ENCODE measurements around the gene GMPS.
"Not testable (repeated sequence)": the region's sequence is repeated elsewhere in the genome, so short reads cannot be mapped to it uniquely, and the experiment has no call there.

The GMPS gene

DNA sequence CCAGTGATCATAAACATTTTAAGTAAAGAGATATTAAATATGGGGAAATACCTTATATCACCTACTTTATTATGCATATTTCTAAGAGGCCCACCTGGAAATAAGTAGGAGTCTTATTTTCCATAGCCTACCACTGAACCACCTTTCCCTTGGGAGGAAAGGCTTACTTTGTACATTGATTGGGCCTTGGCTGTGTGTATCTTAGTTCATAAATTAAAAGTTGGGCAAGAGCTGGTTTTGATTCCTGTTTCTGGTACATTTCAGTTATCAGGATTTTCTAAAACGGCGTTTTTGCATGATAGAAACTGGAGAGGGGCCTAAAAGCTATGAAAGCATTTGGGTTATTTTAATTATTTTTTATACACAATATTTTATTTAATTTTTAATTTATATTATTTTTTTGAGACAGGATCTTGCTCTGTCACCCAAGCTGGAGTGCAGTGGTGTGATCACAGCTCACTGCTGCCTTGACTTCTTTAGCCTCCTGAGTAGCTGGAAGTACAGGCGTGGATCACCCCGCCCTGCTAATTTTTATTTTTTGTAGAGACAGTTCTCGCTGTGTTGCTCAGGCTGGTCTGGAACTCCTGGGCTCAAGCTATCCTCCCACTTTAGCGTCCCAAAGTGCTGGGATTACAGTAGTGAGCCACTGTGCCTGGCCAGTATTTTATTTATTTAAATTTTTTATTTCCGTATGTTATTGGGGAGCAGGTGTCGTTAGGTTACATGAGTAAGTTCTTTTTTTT is 2.6 kb downstream of the GMPS start:
- DNase-seq: no peak

DNA sequence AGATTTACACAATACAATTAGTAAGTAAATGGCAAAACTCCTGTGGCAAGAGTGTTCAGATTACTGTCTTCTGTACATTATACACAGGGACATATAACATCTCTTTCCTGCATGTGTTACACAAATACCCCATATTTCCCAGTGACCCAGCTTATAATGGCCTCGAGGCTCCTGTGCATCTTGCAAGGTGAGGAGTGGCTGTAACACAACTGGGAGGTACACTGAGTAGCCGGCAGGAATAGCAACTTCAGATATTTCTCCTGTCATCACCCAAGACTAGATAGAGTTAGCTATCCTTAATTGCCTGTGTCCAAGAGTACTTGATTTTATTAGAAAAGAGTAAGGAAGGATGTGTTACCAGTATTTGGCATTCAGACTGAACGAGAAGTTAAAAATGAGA is 5.6 kb downstream of the GMPS start:
- no peak for DNase-seq

GRCh38 chr3:155876503-155876902 is 6.1 kb downstream of the GMPS start:
- DNase-seq: no peak

GRCh38 chr3:155880286-155880685 is 9.8 kb downstream of the GMPS start:
- DNase-seq: no peak

- DNase-seq: no peak
These were observed 13.8 kb downstream of the GMPS start for GRCh38 chr3:155884292-155884691.

DNA sequence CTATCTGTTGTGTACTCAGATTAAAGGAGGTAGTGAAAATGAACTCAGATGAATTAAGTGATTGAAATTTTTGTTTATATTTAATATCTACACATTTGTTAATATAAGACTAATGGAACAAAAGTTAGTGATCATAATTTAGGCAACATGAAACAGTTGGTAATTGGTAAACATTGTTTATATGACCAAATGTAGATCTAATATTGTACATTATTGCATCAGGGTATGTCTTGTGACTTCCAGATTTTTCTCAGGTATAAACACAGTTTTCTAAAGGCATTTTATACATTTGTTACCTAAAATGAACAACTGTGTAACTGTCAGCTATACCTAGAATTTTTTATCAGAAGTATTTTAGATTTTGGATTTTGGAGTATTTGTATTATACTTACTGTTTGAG is 14.8 kb downstream of the GMPS start:
- DNase-seq: no peak

- not testable (repeated sequence) for DNase-seq
These were observed 15.9 kb downstream of the GMPS start for GRCh38 chr3:155886348-155886747.

DNA sequence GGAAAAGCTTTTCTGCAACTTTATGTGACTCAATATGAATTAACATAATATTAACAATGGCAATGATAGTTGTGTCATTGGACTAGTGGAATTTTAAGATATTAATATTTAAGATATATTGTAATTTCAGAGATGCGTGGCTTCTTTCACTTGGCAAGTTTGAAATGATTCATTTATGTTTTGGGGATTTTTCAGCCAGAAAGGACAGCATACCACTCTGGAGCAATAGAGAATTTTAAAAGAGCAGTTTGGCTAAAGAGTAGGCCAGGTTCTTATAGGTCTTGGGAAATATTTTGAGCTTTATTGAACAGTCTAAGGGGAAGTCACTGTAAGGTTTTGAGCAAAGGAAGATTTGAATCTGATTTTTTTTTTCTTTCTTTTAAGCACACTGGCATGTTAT is 16.5 kb downstream of the GMPS start:
- no peak for DNase-seq

- no peak for DNase-seq
These were observed 18.8 kb downstream of the GMPS start for GRCh38 chr3:155889212-155889611.

DNA sequence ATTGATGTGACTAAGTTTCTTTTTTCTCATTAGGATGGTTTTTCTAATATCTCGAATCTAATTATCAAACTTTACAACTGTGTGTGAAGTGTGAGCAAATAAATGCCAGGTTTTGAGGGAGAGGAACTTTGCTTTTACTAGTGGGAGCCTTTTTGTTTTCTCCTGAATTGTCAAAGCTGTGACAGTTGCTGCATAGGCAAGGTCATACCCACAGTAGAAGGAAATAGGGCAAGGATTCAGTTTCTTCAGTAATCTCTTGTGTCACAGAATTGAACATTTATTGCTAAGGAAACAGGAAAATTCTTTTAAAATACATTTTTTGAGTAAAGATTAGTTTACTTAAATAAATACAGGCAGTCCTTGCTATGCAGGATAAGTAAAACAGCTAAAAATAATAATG is 19.5 kb downstream of the GMPS start:
- DNase-seq: no peak

- peak; percentile 24 for DNase-seq
These were observed 20.3 kb downstream of the GMPS start for GRCh38 chr3:155890671-155891190.

DNA sequence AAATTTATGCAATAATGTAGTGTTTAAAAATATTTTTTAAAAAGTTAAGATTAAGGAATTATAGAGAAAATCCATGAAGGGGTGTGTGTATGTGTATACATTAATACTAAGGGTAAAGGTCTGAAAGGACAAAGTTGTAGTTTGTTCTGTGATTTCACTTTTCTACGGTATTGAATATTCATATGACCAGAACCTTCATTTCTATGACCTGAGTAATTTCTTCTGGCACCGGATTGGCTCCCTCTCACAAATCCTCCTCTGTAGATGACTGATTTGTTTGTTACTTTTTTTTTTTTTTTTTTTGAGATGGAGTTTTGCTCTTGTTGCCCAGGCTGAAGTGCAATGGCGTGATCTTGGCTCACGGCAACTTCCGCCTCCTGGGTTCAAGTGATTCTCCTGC is 20.9 kb downstream of the GMPS start:
- no peak for DNase-seq

DNA sequence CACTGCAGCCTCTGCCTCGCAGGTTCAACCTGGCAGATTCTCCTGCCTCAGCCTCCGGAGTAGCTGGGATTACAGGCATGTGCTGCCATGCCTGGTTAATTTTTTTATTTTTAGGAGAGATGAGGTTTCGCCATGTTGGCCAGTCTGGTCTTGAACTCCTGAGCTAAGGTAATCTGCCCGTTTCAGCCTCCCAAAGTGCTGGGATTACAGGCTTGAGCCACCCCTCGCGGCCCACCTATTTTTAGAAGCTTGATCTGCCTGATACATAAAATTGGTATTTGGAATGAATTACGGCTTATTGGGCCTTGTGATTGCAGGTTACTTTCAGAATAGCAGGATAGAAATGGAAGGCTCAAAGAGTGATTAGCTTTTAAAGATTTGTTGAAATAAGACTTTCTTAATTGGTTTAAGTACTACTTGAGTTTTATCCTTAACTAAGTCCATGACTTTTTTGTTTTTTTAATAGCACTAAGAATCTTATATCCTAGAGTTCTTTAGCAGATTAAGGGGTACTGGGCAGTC is 25.0 kb downstream of the GMPS start:
- no peak for DNase-seq

DNA sequence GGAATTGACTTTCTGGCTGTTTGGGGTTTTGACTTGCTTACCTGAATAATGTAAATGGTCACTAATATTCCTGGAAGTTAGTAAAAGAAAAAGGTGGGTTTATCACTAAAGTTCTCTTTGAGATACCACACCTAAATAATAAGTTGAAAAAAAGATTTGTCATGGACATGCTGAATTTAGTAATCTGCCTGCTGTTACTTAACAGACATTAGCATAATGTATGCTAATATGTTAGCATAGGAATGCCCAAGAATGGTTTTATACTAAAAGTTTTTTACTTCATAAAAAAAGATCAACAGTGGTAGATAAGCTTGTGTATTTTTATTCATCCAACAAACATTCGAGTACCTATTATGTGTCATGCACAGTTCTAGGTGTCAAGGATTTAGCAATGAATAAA is 36.5 kb downstream of the GMPS start:
- no peak for DNase-seq

- DNase-seq: no peak
These were observed 37.6 kb downstream of the GMPS start for GRCh38 chr3:155908086-155908485.

DNA sequence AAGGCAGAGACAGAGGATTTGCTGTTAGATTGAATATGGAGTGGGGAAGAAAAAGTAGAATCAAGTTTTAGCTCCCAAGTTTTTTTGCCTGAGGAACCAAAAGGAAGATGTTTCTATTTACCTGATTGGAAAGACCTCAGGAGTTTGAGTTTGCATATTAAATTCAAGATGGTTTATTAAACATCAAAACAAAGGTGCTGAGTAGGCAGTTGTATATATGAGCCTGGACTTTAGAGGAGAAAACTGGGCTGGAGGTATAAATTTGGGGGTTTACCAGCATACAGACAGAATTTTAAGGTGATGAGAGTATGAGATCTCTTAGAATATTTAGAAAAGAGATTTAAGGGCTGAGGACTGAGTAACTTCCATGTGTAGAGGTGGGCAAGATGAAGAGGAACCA is 38.2 kb downstream of the GMPS start:
- DNase-seq: no peak

- no peak for DNase-seq
These were observed 41.6 kb downstream of the GMPS start for GRCh38 chr3:155912090-155912489.

- DNase-seq: no peak
These were observed 42.2 kb downstream of the GMPS start for GRCh38 chr3:155912579-155913190.

DNA sequence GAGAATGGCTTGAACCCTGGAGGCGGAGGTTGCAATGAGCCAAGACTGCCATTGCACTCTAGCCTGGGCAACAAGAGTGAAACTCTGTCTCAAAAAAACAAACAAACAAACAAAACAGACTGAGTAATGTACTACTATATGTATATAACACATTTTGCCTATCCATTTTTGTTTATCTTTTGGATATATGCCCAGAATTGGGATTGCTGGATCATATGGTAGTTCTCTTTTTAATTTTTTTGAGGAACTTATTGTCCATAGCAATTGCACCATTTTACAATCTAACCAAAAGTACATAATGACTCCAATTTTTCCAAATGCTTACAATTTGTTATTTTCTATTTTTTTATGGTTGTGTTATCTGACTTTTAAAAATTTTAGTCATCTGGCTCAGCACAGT is 47.3 kb downstream of the GMPS start:
- no peak for DNase-seq

GRCh38 chr3:155919728-155920127 is 49.3 kb downstream of the GMPS start:
- DNase-seq: no peak

- DNase-seq: no peak
These were observed 51.0 kb downstream of the GMPS start for GRCh38 chr3:155921486-155921885.

DNA sequence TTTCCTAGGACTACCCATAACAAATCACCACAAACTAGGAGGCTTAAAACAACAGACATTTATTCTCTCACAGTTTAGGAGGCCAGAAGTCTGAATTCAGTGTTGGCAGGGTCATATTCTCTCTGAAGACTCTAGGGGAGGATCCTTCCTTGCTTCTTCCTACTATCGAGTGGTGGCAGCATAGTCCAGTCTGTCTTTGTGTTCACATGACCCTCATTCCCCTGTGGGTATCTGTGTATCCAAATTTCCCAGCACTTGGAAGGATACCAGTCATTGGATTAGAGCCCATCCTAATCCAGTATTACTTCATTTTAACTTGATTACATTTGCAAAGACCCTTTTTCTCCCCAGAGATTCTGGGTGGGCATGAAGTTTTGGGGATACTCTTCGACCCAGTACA is 63.8 kb downstream of the GMPS start:
- peak; percentile 21 for DNase-seq

- DNase-seq: no peak
These were observed 68.0 kb downstream of the GMPS start for GRCh38 chr3:155938409-155938808.

DNA sequence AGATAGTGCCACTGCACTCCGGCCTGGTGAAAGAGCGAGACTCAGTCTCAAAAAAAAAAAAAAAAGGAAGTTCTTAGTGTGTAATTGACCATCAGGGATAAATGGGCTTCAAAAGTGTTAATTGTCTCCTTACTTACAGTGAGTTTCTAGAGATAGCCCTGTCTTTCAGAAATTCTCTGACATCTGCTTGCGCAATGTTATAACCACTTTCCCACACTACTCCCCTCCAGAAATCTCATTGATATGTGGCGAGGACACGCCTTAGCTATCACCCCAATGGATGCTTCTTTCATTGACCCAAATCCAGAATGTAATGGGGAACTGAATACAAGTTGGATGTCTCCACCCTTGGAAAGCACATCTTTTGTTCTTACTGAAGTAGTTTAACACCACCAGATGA is 70.9 kb downstream of the GMPS start:
- no peak for DNase-seq

Measured in femur (tissue), 1 donor.